SK-N-MC (cell line): ENCODE measurements around the gene SDCBP2.

ENCODE experiments used
- EZH2 ChIP-seq: fragments of 200-600 bp; sonication (generic); IDR thresholded peaks from one replicate; pipeline ENCODE4 v1.6.1; 2017; ENCODE audit warnings: antibody characterized with exemption
- POLR2AphosphoS5 ChIP-seq: IDR thresholded peaks from 2 replicates; pipeline ENCODE4 v1.6.1; 2012; ENCODE audit warnings: mild to moderate bottlenecking, low read depth, low read length, borderline replicate concordance

DNA sequence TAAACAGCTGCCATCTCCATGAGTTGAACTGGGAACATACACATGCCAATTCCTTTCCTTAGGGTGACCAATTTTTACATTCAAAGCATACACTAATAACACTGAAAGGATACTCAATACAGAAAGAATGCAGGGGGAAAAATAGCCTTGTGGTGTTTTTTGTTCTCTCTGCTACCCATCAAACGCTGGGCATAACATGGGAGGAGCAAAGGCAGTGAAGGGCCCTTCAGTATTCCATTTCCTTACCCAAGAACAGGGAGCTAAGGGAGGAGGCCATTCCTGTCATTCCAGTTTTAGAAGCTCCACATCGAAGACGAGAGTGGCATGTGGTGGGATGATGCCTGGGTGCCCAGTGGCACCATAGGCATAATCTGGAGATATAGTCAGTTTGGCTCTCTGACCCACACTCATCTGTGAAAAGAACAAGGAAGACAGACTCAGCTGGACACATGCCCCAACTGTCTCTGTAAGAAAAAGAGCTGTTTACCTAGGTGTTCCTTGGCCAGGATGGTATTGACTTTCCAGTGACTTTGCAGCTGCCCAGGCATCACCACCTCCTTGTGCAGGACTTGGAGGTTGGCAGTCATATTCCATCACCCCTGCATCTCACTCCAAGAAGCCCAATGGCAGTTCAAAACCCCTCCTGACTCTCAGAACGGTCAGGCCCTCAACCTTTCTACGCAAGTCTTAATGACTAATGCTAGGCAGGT is 43.0 kb upstream of the SDCBP2 start:
- no peak for TF ChIP-seq POLR2AphosphoS5
- TF ChIP-seq EZH2, result no peak
